Measurements from ENCODE around the gene SLU7. TPM values are rescaled to one million over a fixed set of nuclear protein-coding genes. Genes with fewer than 3 reads are reported as not detected.

SLU7 gene
- 91.9 and 93.9 TPM in 2 replicates for total RNA-seq

DNA sequence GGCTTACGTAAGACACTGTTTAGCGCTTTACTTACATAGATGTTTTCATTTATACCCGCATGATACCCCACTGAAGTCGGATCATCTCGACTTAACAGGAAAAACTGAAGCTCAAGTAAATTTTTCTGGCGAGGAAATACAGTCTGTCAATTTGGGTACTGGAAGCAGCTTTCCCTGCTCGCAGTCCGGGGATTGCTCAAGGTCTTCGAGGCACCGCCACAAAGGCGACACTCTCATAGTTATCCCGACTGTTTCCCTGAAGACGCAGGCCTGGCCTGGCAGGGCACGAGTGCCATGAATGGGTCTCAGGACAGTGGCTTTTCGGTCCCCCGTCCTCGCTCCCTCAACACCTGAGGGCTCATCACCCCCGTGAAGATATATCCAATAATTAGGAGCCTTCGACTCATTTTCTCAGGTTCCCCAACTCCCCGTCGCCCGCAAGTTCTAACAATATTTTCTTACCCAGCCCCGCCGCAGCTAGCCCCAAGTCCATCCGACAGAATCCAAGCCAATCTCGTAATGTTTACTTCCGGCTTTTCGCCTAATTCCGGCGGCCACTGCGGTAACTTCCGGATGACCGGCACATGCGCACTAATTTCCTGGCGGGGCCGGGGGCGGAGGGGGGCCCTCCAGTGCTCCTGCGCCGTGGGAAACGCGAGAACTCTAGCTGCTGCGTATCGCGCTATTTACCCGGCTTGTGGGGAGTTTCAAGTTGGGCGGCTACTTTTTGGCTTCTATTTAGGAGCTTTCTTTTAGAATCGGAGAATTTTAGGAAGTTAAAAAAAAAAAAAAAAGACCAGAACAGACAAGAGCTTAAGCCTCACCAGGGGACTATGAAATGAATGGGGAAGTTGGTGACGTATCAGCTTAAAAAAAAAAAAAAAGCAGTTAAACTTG, at the start of gene SLU7:
Gene SLU7 (minus strand): TSS at position 521 of the 897 bp plus-strand sequence. CDS start 3,787 bp downstream, outside the sequence.

GRCh38 chr5:160421625-160422258, 2.9 kb upstream of the SLU7 start, which contains the start of gene PTTG1:
Gene PTTG1, plus strand, starts transcription at chr5:160421855. Its CDS starts 458 bp downstream, at chr5:160422313.

DNA sequence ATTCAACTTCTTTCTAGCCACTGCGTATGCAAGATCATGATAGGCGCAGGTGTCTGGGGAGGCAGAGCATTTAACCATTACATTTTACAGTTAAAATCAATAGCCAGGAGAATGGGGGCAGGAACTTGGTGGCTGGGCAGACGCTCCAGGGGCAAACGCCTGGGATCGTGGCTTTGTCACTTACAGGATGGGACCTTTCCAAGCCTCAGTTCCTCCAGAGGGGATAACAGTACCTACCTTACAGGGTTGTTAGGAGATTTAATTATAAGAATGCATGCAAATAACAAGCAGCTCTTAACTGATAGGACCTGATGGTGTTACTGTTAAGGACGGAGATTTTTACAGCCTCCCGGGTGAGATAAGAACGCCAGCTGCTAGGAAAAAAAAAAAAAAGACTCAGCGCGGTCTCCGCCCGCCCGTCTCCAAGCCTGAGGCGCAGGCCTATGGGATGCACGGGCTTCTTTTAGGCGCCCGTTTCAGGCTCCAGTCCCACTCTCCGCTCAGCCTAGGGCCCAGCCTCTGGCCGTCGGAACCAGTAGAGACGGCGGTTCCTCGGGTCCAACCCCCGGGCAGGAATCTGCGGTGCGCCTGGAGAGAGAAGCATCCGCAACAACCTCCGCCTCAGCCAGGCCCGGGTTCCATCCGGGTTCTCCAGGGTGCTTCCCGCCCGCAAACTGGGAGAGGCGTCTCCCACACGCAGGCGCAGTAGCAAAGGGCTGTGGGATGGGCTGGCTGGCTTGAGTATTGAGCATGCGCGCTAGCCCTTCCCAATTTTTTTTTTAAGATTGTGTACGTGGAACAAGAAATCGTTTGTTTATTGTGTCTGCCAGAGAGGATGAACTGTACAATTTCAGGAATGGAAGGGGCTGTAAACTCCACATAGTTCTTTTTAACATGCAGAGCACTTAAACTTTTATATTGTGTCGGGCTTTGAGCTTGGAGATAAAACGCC, 19.2 kb downstream of the SLU7 start, which contains the start of gene FAM200C:
Gene FAM200C (minus strand): TSS at position 653 of the 952 bp plus-strand sequence. CDS start 4,564 bp downstream, outside the sequence.

DNA sequence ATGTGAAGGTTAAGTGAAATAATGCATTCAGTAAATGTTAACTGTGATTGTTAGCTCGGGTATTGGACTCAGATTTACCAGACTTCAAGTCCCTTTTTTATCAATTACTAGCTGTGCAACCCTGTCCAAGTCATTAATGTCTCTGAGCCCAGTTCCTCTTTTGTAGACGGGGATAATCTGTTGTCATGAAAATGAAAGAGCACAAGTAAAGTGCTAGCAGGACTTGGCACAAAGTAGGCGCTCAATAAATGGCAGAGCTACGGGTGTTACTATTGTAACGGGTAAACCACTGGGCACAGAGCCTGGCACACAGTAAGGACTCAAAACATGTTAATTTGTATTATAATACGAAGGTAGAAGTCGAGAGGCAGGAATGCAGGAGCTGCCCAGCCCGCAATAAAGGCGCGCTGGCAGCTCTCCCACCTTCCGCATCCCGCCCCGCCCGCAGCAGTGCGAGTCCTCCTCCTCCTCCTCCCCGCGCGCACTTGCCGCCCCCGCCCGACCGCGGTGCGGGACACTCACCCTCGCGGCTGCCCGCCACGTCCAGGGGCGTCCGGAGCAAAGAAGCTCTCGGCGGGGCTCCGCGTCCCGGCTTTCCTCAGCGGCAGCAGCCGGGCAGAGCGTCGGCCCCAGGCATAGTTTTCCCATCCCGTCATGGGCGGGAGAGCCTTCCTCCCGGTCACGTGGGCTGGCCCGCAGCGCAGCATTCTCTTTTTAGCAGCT, 48.7 kb downstream of the SLU7 start, which contains the start of gene C1QTNF2:
Gene C1QTNF2 (minus strand): TSS at position 637 of the 723 bp plus-strand sequence. CDS start 15,615 bp downstream, outside the sequence.

Other genes starting within 250 kb of the SLU7 start
- 0.19 TPM in 1 of 2 replicates, not detected in the other for gene FABP6, start 189.6 kb downstream of the SLU7 start, total RNA-seq
- gene CCNJL, start 106.5 kb downstream of the SLU7 start, total RNA-seq = 0.58 and 0.85 TPM in 2 replicates
- 0.28 and 0.58 TPM in 2 replicates for gene C1QTNF2, start 48.5 kb downstream of the SLU7 start, total RNA-seq
- 6.3 and 6.5 TPM in 2 replicates for gene FAM200C, start 19.0 kb downstream of the SLU7 start, total RNA-seq
- 107 and 449 TPM in 2 replicates for gene PTTG1, start 2.8 kb upstream of the SLU7 start, total RNA-seq